ENCODE measurements around the gene ZBED1. TPM values are rescaled to one million over a fixed set of nuclear protein-coding genes. Genes with fewer than 3 reads are reported as not detected.

The ZBED1 gene
- 28.4 and 29.4 TPM in 2 replicates for total RNA-seq (2012; rRNA removed)

GRCh38 chrX:2500803-2501558, at the start of gene ZBED1, which contains the start of gene DHRSX:
Gene ZBED1 (minus strand): TSS chrX:2500976. CDS start chrX:2490719, 10,257 bp downstream.
Gene DHRSX (minus strand): TSS chrX:2500976. CDS start chrX:2500925, 51 bp downstream.
- H3K9me3 ChIP-seq (replicated peaks; ENCODE audit: low read length): no peaks in the 10 kb centered on the region
- H3K36me3 ChIP-seq (ENCODE audit: insufficient read depth, low read length): no peaks in the 10 kb centered on the region
- peak within 1 kb of the TSS; percentile 91 for H3K9ac ChIP-seq (ENCODE audit: low read depth, low read length)
- peak within 1 kb of the TSS; percentile 86 for H3K4me2 ChIP-seq (ENCODE audit: low read length)
- peak within 1 kb of the TSS; percentile 79 for H3K4me3 ChIP-seq (ENCODE audit: low read length)
- H3K27me3 ChIP-seq (ENCODE audit: control insufficient read depth, insufficient read depth, low read length): no peaks in the 10 kb centered on the region
- peaks cover 26% of the 10 kb centered on the region for H3K4me1 ChIP-seq (ENCODE audit: control insufficient read depth, insufficient read depth, low read length)

- Histone ChIP-seq H3K9ac (ENCODE audit: low read depth, low read length) (no peak overlapping the region), H3K4me1 (ENCODE audit: control insufficient read depth, insufficient read depth, low read length) (no peaks in the 10 kb centered on the region), H3K27me3 (ENCODE audit: control insufficient read depth, insufficient read depth, low read length) (peaks cover 18% of the 10 kb centered on the region), H3K4me3 (ENCODE audit: low read length) (no peak overlapping the region), H3K36me3 (ENCODE audit: insufficient read depth, low read length) (no peaks in the 10 kb centered on the region), H3K9me3 (replicated peaks; ENCODE audit: low read length) (no peaks in the 10 kb centered on the region), H3K4me2 (ENCODE audit: low read length) (no peak overlapping the region)
Observed at GRCh38 chrX:2549876-2550275, 49.1 kb upstream of the ZBED1 start.

- H3K4me3 ChIP-seq (ENCODE audit: low read length): no peak overlapping the region
- no peaks in the 10 kb centered on the region for H3K9me3 ChIP-seq (replicated peaks; ENCODE audit: low read length)
- peaks cover 18% of the 10 kb centered on the region for H3K27me3 ChIP-seq (ENCODE audit: control insufficient read depth, insufficient read depth, low read length)
- H3K9ac ChIP-seq (ENCODE audit: low read depth, low read length): no peak overlapping the region
- H3K4me1 ChIP-seq (ENCODE audit: control insufficient read depth, insufficient read depth, low read length): no peaks in the 10 kb centered on the region
- H3K36me3 ChIP-seq (ENCODE audit: insufficient read depth, low read length): no peaks in the 10 kb centered on the region
- H3K4me2 ChIP-seq (ENCODE audit: low read length): no peak overlapping the region
Observed at GRCh38 chrX:2548711-2549423, 48.1 kb upstream of the ZBED1 start.

GRCh38 chrX:2547736-2548135, 47.0 kb upstream of the ZBED1 start:
- no peaks in the 10 kb centered on the region for H3K9me3 ChIP-seq (replicated peaks; ENCODE audit: low read length)
- H3K4me1 ChIP-seq (ENCODE audit: control insufficient read depth, insufficient read depth, low read length): no peaks in the 10 kb centered on the region
- H3K4me3 ChIP-seq (ENCODE audit: low read length): no peak overlapping the region
- peaks cover 18% of the 10 kb centered on the region for H3K27me3 ChIP-seq (ENCODE audit: control insufficient read depth, insufficient read depth, low read length)
- H3K9ac ChIP-seq (ENCODE audit: low read depth, low read length): no peak overlapping the region
- no peak overlapping the region for H3K4me2 ChIP-seq (ENCODE audit: low read length)
- H3K36me3 ChIP-seq (ENCODE audit: insufficient read depth, low read length): no peaks in the 10 kb centered on the region

- no peak overlapping the region for H3K4me2 ChIP-seq (ENCODE audit: low read length)
- H3K4me1 ChIP-seq (ENCODE audit: control insufficient read depth, insufficient read depth, low read length): no peaks in the 10 kb centered on the region
- H3K36me3 ChIP-seq (ENCODE audit: insufficient read depth, low read length): no peaks in the 10 kb centered on the region
- no peak overlapping the region for H3K9ac ChIP-seq (ENCODE audit: low read depth, low read length)
- no peaks in the 10 kb centered on the region for H3K9me3 ChIP-seq (replicated peaks; ENCODE audit: low read length)
- no peak overlapping the region for H3K4me3 ChIP-seq (ENCODE audit: low read length)
- H3K27me3 ChIP-seq (ENCODE audit: control insufficient read depth, insufficient read depth, low read length): peaks cover 18% of the 10 kb centered on the region
Observed at GRCh38 chrX:2546496-2546895, 45.7 kb upstream of the ZBED1 start.

GRCh38 chrX:2545144-2545543, 44.4 kb upstream of the ZBED1 start:
- no peaks in the 10 kb centered on the region for H3K4me1 ChIP-seq (ENCODE audit: control insufficient read depth, insufficient read depth, low read length)
- H3K27me3 ChIP-seq (ENCODE audit: control insufficient read depth, insufficient read depth, low read length): peaks cover 18% of the 10 kb centered on the region
- no peak overlapping the region for H3K4me2 ChIP-seq (ENCODE audit: low read length)
- no peaks in the 10 kb centered on the region for H3K9me3 ChIP-seq (replicated peaks; ENCODE audit: low read length)
- no peaks in the 10 kb centered on the region for H3K36me3 ChIP-seq (ENCODE audit: insufficient read depth, low read length)
- no peak overlapping the region for H3K4me3 ChIP-seq (ENCODE audit: low read length)
- no peak overlapping the region for H3K9ac ChIP-seq (ENCODE audit: low read depth, low read length)

- H3K4me1 ChIP-seq (ENCODE audit: control insufficient read depth, insufficient read depth, low read length): no peaks in the 10 kb centered on the region
- H3K4me3 ChIP-seq (ENCODE audit: low read length): no peak overlapping the region
- H3K9me3 ChIP-seq (replicated peaks; ENCODE audit: low read length): no peaks in the 10 kb centered on the region
- H3K4me2 ChIP-seq (ENCODE audit: low read length): no peak overlapping the region
- no peaks in the 10 kb centered on the region for H3K36me3 ChIP-seq (ENCODE audit: insufficient read depth, low read length)
- peaks cover 15% of the 10 kb centered on the region for H3K27me3 ChIP-seq (ENCODE audit: control insufficient read depth, insufficient read depth, low read length)
- no peak overlapping the region for H3K9ac ChIP-seq (ENCODE audit: low read depth, low read length)
Observed at GRCh38 chrX:2542826-2543521, 42.2 kb upstream of the ZBED1 start.

- no peaks in the 10 kb centered on the region for H3K4me1 ChIP-seq (ENCODE audit: control insufficient read depth, insufficient read depth, low read length)
- H3K9me3 ChIP-seq (replicated peaks; ENCODE audit: low read length): no peaks in the 10 kb centered on the region
- H3K4me3 ChIP-seq (ENCODE audit: low read length): no peak overlapping the region
- no peak overlapping the region for H3K9ac ChIP-seq (ENCODE audit: low read depth, low read length)
- H3K4me2 ChIP-seq (ENCODE audit: low read length): no peak overlapping the region
- H3K27me3 ChIP-seq (ENCODE audit: control insufficient read depth, insufficient read depth, low read length): peaks cover 26% of the 10 kb centered on the region
- no peaks in the 10 kb centered on the region for H3K36me3 ChIP-seq (ENCODE audit: insufficient read depth, low read length)
Observed at GRCh38 chrX:2541603-2542002, 40.8 kb upstream of the ZBED1 start.

- H3K4me2 ChIP-seq (ENCODE audit: low read length): no peak overlapping the region
- no peaks in the 10 kb centered on the region for H3K36me3 ChIP-seq (ENCODE audit: insufficient read depth, low read length)
- no peak overlapping the region for H3K4me3 ChIP-seq (ENCODE audit: low read length)
- no peak overlapping the region for H3K9ac ChIP-seq (ENCODE audit: low read depth, low read length)
- no peaks in the 10 kb centered on the region for H3K9me3 ChIP-seq (replicated peaks; ENCODE audit: low read length)
- peaks cover 23% of the 10 kb centered on the region for H3K27me3 ChIP-seq (ENCODE audit: control insufficient read depth, insufficient read depth, low read length)
- no peaks in the 10 kb centered on the region for H3K4me1 ChIP-seq (ENCODE audit: control insufficient read depth, insufficient read depth, low read length)
Observed at GRCh38 chrX:2540426-2540947, 39.7 kb upstream of the ZBED1 start.

- H3K9me3 ChIP-seq (replicated peaks; ENCODE audit: low read length): no peaks in the 10 kb centered on the region
- H3K27me3 ChIP-seq (ENCODE audit: control insufficient read depth, insufficient read depth, low read length): peaks cover 20% of the 10 kb centered on the region
- H3K36me3 ChIP-seq (ENCODE audit: insufficient read depth, low read length): no peaks in the 10 kb centered on the region
- no peak overlapping the region for H3K4me2 ChIP-seq (ENCODE audit: low read length)
- H3K4me1 ChIP-seq (ENCODE audit: control insufficient read depth, insufficient read depth, low read length): no peaks in the 10 kb centered on the region
- H3K9ac ChIP-seq (ENCODE audit: low read depth, low read length): no peak overlapping the region
- H3K4me3 ChIP-seq (ENCODE audit: low read length): no peak overlapping the region
Observed at GRCh38 chrX:2539586-2539985, 38.8 kb upstream of the ZBED1 start.

- Histone ChIP-seq H3K4me3 (ENCODE audit: low read length) (no peak overlapping the region), H3K4me1 (ENCODE audit: control insufficient read depth, insufficient read depth, low read length) (no peaks in the 10 kb centered on the region), H3K4me2 (ENCODE audit: low read length) (no peak overlapping the region), H3K27me3 (ENCODE audit: control insufficient read depth, insufficient read depth, low read length) (peaks cover 20% of the 10 kb centered on the region), H3K36me3 (ENCODE audit: insufficient read depth, low read length) (no peaks in the 10 kb centered on the region), H3K9ac (ENCODE audit: low read depth, low read length) (no peak overlapping the region), H3K9me3 (replicated peaks; ENCODE audit: low read length) (no peaks in the 10 kb centered on the region)
Observed at GRCh38 chrX:2538031-2538757, 37.4 kb upstream of the ZBED1 start.

Measured in skeletal muscle satellite cell (primary cell).